HG03520 (cell line): ENCODE results near the gene SEC24B.

ENCODE experiments used
- ATAC-seq: cut with Tn5 transposase; IDR thresholded peaks from one replicate; pipeline ENCODE4 v1.9.1; 2021; ENCODE audit warnings: mild to moderate bottlenecking, moderate library complexity; ENCODE audit not compliant: unreplicated experiment

Gene SEC24B

DNA sequence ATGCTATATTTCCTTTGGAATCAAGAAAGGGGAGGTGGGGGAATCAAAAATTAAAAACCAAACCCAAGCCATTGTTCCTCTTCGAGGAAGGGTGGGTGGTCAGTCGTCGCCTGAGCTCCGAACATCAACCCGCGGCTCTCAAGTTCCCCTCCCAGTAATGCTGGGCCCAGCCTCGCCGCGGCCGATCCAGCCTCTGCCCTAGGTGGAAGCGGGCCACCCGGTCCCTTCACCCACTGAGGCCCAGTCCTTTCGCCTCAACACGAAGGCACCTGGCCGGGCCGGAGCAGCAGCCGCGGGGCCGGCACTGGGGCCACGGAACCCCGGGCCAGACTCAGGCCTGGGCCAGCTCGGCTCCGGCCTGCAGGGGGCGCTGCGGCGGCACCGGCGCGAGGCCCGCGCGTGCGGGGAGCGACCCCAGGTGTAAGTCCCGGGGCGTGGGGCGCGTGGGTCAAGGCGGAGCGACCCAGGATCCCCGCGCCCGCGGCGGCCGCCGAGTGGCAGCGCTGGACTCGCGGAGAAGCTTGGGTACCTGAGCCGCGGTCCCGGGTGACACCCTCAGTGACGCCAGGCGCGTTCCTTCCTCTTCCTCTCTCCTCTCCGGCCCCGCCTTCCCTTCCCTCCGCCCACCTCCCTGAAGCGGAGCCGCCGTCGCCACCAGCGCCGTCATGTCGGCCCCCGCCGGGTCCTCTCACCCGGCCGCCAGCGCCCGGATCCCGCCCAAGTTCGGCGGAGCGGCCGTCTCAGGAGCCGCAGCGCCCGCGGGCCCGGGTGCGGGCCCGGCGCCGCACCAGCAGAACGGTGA lies at the start of gene SEC24B:
TSS of gene SEC24B (plus strand) at position 611 of the 802 bp plus-strand sequence. CDS start at position 666, 55 bp downstream.
- ATAC-seq: peak; percentile 86

DNA sequence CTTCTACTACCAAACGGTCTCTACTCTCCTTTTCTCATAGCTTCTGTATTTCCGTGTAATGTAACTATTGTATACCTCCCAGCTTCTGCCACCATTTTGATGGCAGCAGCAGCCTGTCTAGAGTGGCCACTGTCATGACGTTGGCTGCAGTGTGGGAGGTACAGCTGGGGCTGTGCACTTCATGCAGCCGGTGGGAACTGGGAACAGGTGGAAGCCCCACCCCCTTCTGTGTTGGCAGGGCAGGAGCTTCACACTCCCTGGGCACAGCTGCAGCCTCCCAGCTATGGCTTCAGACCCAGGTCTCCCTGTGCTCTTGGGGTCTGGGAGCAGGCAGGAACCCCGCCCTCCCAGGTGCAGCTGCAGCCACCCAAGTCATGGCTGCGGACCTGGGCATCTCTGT lies 49.8 kb upstream of the SEC24B start:
- ATAC-seq: no peak

DNA sequence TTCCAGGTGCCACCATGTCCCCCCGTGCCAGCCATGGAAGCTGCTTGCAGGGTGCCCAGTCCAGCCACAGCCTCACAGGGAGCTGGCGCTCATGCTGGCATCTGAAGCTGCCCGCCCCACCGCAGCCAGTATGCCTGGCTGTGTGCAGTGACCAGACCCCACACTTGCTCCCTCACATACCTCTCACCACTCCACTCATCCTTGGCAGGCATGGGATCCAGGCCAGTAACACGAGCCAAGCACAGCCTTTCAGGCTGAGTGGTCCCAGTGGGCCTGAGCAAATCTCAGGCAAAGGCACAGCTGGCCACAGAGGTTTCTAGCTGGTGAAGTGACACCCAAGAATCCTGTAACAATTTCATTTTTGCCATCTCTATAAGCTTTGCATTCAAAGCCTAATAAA lies 48.4 kb upstream of the SEC24B start:
- no peak for ATAC-seq

DNA sequence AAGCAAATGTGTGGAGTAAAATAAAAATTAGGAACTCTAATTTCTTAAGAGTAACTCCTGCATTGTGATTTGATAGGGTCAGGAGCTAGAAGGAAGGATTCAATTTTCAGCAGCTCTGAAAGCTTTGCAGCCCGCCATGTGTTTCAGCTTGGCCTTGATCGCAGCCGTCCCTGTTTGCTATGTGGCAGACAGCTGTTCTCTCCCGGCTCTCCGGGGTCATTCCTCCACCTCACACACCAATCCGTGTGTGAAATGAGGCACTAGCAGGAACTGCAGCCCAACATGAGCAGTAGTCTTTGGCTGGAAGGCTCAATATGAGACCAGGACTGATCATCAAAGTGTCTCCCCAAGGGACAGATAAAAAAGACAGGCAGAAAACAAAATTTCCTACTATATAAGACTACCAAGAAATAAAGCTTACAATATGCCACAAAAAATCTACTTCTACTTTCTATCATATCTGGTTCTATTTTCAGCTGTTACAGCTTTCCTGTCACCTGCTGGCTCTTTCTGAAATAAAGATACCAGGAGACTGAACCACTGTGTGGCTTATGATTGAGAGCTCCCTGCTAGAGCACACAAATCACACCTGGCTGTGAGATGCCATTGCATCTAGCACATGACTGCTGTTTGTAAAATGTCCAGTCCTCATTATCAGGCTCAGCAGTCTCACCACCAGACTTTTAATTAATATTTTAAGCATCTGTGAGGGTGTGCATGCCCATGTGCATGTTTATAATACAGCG lies 44.1 kb upstream of the SEC24B start:
- ATAC-seq: no peak

DNA sequence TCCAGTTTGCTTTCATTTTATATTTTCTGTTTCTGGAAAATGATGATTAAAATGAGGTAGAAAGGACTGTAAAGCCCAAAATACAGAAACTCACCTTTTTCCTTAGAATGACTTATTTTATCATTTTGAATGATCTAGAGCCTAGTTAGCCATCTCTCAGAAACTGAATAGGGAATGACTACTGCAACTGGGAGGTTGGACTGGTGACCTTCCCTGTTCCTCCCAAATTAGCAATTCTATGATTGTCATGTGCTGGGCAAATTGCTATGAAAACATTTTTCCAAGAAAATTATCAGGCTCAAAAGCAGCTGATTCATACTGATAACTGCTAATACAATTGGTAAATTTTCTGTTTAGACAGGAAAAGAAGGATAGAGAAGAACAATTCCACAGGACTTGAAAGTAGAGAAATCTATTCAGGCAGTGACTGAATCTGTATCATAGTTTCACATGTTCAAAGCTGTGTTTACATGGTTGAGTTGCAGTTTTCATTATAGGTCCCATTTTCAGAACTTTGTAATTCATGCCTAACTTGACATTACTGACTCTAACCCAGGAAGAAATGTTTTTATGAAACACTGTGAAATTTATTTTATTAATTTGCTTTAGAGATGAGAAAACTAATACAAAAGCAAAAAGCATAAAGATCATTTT lies 43.4 kb upstream of the SEC24B start:
- ATAC-seq: peak; percentile 38

DNA sequence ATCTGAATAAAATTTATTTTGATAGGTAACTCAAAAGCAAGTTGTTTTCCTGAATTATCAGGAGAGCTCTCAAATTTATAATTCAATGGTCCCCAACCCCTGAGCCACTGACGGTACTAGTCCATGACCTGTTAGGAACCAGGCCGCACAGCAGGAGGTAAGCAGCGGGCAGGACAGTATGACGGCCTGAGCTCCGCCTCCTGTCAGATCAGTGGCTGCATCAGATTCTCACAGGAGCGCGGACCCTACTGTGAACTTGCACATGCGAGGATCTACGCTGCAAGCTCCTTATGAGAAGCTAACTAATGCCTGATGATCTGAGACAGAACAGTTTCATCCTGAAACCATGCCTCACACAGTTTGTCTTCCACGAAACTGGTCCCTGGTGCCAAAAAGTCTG lies 37.9 kb upstream of the SEC24B start:
- ATAC-seq: no peak

DNA sequence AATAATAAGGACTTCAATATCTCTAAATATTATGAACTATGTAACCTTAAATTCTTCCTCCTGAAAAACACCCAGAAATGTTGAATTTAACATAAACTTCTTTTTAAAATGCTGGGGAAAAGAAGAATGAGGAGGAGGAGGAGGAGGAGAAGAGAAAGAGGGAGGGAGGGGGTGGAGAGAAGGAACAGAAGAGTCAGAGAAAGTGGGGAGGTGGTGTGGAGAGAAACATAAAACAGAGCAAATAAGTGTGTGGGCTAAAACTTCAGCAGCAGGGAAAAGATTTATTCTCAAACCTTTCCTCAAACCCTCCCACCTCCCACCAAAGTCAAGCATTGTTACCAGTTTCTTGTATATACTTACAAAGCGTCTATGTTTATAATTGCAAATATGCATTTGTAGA lies 34.7 kb upstream of the SEC24B start:
- ATAC-seq: no peak

DNA sequence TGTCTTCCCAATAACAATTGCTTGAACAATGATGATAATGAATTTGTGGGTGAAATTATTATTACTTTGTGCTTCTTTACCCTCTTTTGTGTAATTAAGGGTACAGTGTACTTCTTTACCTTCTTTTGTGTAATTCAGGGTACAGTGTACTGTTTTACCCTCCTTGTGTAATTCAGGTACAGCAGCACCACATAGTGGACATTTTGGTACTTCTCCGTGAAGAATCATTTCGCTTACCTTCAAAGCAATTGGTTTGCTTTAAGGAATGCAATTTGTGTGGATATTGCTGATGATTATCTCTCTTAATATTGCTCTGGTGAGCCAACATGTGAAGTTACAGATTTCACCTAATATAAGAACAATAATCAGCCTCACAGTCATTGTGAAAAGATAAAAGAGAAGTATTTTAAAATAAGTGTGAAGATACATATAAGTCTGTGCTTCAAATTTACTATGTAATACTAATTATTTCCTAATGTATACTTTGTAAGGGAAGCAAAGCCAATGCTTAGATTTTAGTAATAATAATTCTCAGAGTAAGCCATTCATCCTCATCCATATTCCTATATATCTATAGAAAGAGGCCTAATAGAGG lies 27.2 kb upstream of the SEC24B start:
- peak; percentile 85 for ATAC-seq

DNA sequence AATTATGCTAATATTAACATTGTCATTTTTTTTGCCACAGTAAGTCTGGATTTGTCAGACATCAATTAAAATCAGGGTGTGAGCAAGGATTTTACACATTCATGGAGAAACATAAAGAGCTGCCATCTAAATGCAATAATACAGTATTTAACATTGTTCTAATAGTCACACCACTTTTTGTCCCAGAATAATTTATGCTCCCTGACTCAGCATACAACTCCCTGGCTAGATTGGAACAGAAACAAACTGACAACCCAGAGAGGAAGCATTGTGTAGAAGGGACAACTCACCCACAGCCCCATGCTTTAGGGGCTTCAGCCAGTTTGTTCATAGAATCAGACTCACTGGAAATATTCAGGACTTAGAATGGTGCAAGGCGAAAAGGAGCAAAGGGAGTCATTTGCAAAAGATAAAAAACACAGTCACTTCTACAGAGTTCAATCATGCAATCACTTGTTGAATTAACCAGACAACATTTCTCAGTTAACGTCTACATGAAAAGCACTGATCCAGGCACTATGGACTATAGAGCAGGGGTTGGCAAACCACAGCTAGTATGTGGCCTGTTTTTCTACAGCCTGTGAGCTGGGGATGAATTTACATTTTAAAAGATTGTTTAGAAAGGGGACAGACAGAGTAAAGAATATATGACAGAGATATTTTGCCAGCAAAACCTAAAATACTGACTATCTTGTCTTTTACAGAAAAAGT lies 26.4 kb upstream of the SEC24B start:
- no peak for ATAC-seq

DNA sequence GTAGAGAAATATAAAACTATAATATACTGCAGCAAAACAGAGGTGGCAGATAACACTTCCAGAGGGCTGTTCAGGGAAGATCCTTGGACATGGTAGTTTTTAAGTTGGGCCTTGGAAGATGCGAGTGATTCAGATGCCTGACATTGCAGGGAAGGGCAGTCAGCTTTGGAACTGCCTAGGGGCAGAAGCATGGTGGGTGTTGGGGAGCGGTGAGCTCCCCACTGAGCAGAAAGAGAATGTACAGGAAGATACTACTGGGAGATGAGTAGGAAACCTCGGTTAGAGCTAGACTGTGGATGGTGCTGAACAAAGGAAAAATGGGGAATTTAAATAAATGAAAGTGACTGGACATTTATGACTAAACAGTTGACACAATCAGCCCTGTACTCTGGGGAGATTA lies 24.9 kb upstream of the SEC24B start:
- no peak for ATAC-seq

DNA sequence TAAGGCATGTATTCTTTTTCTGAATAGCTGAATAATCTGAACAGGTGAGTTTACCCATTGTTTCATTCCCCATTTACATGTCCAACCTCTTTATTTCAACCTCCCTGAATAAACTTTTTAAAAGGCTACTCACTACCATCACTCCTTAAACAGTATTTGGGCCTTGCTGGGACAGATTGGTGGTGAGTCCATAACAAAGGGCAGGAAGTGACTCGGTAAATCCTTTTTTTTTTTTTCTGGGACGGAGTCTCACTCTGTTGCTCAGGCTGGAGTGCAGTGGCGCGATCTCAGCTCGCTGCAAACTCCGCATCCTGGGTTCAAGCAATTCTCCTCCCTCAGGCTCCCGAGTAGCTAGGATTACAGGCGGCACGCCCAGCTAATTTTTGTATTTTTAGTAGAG lies 23.4 kb upstream of the SEC24B start:
- ATAC-seq: no peak

DNA sequence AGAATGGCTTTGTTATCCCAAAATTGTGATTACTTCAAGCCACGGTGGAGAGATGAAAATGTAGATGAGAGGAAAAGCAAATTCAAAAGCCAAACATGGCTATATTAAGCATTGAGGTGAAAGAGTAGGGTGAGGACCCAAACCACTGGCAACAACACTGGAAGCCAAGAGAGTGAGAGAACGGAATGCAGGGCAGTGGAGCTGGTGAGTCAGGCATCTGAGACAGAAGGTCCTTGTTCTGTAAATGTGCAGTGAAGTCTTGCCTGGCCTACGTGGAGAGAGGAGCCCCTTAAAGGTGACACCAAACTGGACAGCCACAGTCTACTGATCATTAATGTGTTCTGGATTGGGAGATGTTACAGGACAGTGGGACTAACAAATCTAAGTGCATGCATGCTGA lies 22.8 kb upstream of the SEC24B start:
- ATAC-seq: no peak

DNA sequence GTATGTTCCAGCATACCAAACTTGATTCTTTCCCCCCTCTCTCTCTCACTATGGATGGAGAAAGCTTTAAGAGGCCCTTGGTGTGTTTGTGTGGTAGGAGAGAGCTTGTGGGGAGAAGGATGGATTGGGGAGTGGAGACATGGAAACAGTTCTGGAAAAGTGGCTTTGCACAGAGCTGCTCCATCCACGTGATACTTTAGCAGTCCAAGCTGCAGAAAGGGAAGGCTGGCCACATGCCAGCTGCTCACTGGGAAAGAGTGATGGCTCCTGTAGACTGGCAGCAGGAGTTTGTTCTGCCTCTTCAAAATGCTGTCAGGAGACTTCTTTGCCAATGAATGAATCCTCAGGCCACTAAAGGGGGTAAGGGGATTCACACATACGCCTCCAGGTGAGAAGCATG lies 21.7 kb upstream of the SEC24B start:
- ATAC-seq: no peak

DNA sequence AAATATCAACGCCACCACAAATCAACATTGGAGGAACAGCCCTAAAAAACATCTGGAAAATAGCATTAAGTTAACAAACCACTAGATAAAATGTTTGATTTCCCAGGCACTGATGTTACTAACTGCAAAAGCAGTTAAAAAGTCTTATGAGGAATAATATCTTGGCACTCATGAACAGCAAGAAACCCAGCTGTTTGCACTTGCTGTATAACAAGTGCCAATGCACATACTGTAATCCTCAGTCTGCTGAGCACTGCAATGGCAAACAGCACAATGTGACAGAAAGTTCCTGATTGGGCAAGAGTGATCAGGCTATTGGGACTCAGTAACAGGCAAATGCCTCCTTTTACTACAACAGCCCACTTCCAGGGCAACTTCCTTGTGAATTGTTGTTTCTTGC lies 20.8 kb upstream of the SEC24B start:
- ATAC-seq: no peak

DNA sequence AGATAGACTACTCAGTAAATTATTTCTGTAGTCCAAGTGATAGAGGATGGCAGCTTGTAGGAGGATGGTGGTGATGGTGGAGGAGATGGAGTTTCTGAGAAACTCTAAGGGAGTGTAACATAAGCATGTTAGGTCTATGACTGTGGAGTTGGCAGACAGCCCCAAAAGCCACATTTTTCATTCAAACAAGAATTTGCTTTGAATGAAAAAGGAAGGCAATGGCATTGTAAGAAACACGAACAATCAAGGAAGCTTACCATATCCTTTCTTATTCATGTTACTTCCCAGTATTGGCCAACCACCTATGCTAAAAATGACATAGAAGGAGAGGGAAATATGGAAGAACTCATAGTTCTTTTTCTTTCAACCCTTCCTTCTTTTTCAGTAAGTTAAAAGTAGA lies 18.7 kb upstream of the SEC24B start:
- no peak for ATAC-seq

DNA sequence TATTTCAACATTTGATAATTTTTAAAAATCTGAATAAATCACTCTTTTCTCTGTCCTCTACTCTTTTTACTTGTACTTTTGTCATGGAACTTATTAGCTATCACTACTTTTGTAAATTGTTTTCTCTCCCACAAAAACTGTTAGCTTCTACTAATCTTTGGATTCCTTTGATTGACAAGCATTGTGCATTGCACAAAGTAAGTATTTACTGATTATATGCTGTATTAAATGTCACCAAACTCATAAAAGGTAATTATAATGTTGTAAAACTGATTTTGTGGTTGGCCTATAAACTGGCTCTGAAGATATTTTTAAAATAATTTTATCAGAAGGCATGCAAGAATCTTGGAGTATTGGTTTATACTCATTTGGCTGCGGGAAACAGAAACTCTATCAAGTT lies 15.0 kb upstream of the SEC24B start:
- ATAC-seq: no peak

DNA sequence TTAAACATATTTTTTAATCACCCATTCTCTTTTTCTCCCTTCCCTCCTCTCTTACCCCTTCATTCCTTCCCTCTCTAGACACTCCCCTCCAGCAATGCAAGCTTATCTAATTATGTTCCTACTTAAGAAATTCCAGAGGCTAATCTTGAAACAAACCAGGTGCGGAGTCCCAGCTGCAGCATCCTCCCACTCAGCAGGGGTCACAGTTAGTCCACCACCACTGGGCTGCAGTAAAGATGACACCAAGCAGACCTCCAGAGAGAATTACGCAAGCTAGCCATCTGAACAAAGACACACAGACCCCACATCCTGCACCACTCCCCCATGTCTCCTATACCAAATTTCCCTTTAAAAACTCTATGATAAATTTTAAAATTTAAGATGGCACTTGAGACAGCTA lies 13.9 kb upstream of the SEC24B start:
- no peak for ATAC-seq

DNA sequence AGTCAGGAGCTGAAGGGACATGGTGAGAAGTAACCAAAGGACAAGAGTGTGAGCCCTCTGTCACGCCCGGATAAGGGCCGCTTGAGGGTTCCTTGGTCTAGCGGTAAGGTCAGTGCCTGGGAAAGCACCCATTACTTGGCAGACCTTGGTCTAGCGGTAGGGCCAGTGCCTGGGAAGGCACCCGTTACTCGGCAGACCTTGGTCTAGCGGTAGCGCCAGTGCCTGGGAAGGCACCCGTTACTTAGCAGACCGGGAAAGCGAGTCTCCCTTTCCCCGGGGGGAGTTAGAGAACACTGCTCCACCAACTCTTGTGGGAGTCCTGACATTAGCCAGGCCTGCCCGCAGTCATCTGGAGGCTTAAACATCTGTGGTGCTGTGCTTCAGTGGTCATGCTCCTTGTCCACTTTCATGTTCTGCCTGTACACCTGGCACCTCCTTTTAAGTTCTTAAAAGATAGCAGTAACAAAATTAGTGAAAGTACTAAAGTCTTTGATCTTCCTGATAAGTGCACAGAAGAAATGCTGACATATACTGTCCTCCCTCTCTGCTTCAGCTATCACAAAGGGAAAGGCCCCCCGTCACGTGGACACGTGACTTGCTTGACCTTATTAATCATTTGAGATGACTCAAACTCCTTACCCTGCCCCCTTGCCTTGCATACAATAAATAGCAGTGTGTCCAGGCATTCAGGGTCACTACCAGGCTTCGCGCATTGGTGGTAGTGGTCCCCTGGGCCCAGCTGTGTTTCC lies 9.3 kb upstream of the SEC24B start:
- no peak for ATAC-seq

DNA sequence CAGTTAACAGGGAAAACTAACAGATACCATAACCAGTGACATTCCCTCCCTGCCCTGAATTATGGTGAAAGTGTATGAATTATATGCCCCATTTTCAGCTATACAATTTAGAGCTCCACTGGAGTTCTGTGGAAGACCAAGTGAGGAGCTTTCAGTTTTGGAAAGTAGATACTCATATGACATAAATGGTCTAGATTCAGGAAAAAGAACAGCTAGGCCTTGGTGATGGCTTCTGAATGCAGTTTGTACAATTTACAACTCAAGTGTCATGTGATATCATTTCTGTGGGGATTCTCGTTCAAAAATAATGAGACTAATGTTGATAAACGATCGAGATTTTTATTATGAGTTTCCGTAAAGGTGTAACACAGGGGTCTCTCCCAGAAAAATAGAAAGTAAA lies 8.2 kb upstream of the SEC24B start:
- ATAC-seq: no peak

DNA sequence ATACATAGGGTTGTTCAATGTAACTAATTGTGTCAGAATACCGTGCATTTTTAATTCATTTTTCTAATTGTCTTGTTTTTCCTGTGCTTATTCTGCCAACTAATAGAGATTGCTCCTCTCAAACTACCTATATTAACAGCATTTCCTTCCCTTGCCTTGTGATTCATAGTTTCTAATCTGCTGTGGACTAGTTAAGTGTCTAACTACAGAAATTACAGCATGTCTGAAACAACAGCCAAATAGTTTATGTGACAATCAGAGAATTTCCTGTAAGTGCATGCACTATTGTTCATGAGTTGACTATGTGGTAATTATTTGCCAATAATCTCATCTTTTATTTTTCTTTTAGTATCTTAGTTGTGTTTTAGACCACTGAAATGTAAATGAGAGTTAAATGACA lies 4.1 kb upstream of the SEC24B start:
- no peak for ATAC-seq
